Limb (tissue), 2 donors: ENCODE results near the gene ATOSA.

Source experiments
- DNase-seq, 2 donors: peaks; one replicate each; pipeline ENCODE4 v3.0.0-alpha.2; 2016; ENCODE audit errors: extremely low spot score in 2 of 2

Gene ATOSA

GRCh38 chr15:52651868-52652267 lies 27.3 kb downstream of the ATOSA start:
- peak; percentile 71 to 90 for DNase-seq

- no peak for DNase-seq
Measured at GRCh38 chr15:52651114-52651513, 28.1 kb downstream of the ATOSA start.

- DNase-seq, result no peak
Measured at GRCh38 chr15:52649686-52650085, 29.5 kb downstream of the ATOSA start.

DNA sequence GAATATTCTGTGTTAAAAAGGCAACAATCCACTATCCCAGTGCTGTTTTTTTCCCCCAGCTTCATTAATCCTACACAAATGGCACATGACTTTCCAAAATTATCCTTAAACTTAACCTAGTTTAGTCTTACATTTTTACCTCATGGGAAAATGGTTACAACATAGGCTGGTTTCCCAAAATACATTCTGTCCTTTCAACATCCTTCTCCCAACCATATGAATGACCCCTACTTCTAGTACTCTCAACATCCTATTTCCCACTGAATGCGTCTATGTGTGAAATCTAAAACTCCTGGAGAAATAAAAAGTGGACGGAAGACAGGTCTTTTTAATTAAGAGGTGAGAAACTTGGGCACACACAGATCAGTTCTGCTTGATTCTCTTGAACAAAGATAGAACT lies 33.3 kb downstream of the ATOSA start:
- DNase-seq, result no peak

- no peak for DNase-seq
Measured at GRCh38 chr15:52642386-52643361, 36.5 kb downstream of the ATOSA start.

GRCh38 chr15:52636459-52636858 lies 42.7 kb downstream of the ATOSA start:
- DNase-seq, result no peak

- no peak for DNase-seq
Measured at GRCh38 chr15:52635908-52636307, 43.3 kb downstream of the ATOSA start.
